HepG2 (cell line): ENCODE results near the gene RYR2. TPM values are rescaled to one million over a fixed set of nuclear protein-coding genes. Genes with fewer than 3 reads are reported as not detected.

Experiments
- ATAC-seq: fragments of 200-7000 bp; cut with Tn5 transposase; 3 replicates; pipeline ENCODE4 v1.9.1; 2020; ENCODE audit warnings: mild to moderate bottlenecking, moderate library complexity
- BruUV-seq: library from RNA; stranded (reverse); fragments of 400-500 nt; replicated peaks from 2 replicates; lab custom pipeline; 2021; lab: Mats Ljungman, UMichigan
- CTCF ChIA-PET: fragments of 300-600 bp; formaldehyde crosslinking; extraction: SDS; loops from one replicate; lab custom pipeline; 2021; ENCODE audit warnings: low total read pairs, inconsistent platforms, low intra/inter-chr PET ratio; lab: Yijun Ruan, JAX
- POLR2A ChIA-PET: fragments of 350-600 bp; sonication (Branson Sonifier 250); formaldehyde crosslinking; loops from one replicate; lab custom pipeline; 2020; ENCODE audit warnings: antibody characterized with exemption, inconsistent platforms; lab: Yijun Ruan, JAX
- DNase-seq: peaks from one replicate; pipeline ENCODE4 v3.0.0-alpha.2; 2015; ENCODE audit warnings: low spot score
- FAIRE-seq: peaks from 3 replicates; lab custom pipeline; 2011; peaks lifted over from hg19 to GRCh38; lab: Jason Lieb, UNC
- H2AFZ ChIP-seq: one replicate; pipeline ENCODE4 v1.6.1; 2011; ENCODE audit warnings: low read length, inconsistent platforms
- H3K27ac ChIP-seq: fragments of 300-600 bp; 3 replicates; pipeline ENCODE4 v1.8.0; 2011; ENCODE audit warnings: mixed run types, mild to moderate bottlenecking, mixed read lengths, low read length, inconsistent platforms; ENCODE audit not compliant: insufficient read depth; ENCODE audit errors: extremely low read length
- H3K27me3 ChIP-seq, 2 experiments: fragments of 200-600 bp in 1 of 2; 2 replicates in 1 of 2; 3 replicates in 1 of 2; pipeline versions ENCODE4 v1.6.0 to v1.8.0; 2011; ENCODE audit warnings: low read length in 2 of 2, mild to moderate bottlenecking in 2 of 2, moderate library complexity in 2 of 2, inconsistent platforms in 1 of 2; ENCODE audit not compliant: insufficient read depth in 2 of 2, control insufficient read depth in 1 of 2
- H3K36me3 ChIP-seq, 2 experiments: fragments of 200-600 bp in 1 of 2; replicated peaks in 1 of 2; 2 replicates in 1 of 2; 3 replicates in 1 of 2; pipeline versions ENCODE4 v1.5.1 to v1.8.0; 2011; ENCODE audit warnings: low read length in 2 of 2, inconsistent platforms in 1 of 2; ENCODE audit not compliant: insufficient read depth in 2 of 2, control insufficient read depth in 1 of 2
- H3K4me1 ChIP-seq: 2 replicates; pipeline ENCODE4 v1.5.1; 2012; ENCODE audit warnings: low read length, inconsistent platforms; ENCODE audit not compliant: insufficient read depth
- H3K4me2 ChIP-seq: 2 replicates; pipeline ENCODE4 v1.6.0; 2011; ENCODE audit warnings: low read depth, low read length, inconsistent platforms
- H3K4me3 ChIP-seq, 3 experiments: fragments of 200-600 bp in 1 of 3; sonication (generic), shearing (Covaris generic) in 1 of 3; replicated peaks in 1 of 3; 2 replicates each; pipeline ENCODE4 v1.5.1; 2011 to 2016; ENCODE audit warnings: low read length in 3 of 3, inconsistent platforms in 2 of 3, low read depth in 2 of 3, mild to moderate bottlenecking in 2 of 3, control low read depth in 1 of 3, mixed read lengths in 1 of 3; ENCODE audit not compliant: insufficient read depth in 1 of 3
- H3K79me2 ChIP-seq: one replicate; pipeline ENCODE4 v1.6.1; 2011; ENCODE audit warnings: low read length, inconsistent platforms; ENCODE audit not compliant: insufficient read depth
- H3K9ac ChIP-seq: 2 replicates; pipeline ENCODE4 v1.6.0; 2011; ENCODE audit warnings: mild to moderate bottlenecking, low read depth, low read length, inconsistent platforms; ENCODE audit not compliant: insufficient read depth
- H3K9me3 ChIP-seq: 2 replicates; pipeline ENCODE4 v1.5.1; 2012; ENCODE audit warnings: mild to moderate bottlenecking, low read length
- H4K20me1 ChIP-seq: 2 replicates; pipeline ENCODE4 v1.6.0; 2011; ENCODE audit warnings: inconsistent platforms, mild to moderate bottlenecking, low read length, moderate library complexity; ENCODE audit not compliant: insufficient read depth
- ZNF121 ChIP-seq: sonication (generic); formaldehyde crosslinking; IDR thresholded peaks from 2 replicates; pipeline ENCODE4 v1.5.0; 2020; ENCODE audit warnings: mild to moderate bottlenecking, missing genetic modification reagents
- ZNF331 ChIP-seq: sonication (generic); formaldehyde crosslinking; IDR thresholded peaks from 2 replicates; pipeline ENCODE4 v1.4.0; 2020; ENCODE audit warnings: missing genetic modification reagents
- WGBS: methylation state at CpG from one replicate; pipeline ENCODE4 v1.1.6; 2017; ENCODE audit warnings: low lambda C conversion rate; 5-methylcytosine and 5-hydroxymethylcytosine counted together
- in situ Hi-C: cut with HindIII; loops from 2 replicates; pipeline ENCODE4 v1.10.0; 2017; ENCODE audit warnings: low pct_unique_long_range_greater_than_20kb; ENCODE audit not compliant: extremely low pct_ligation_motif_present
- intact Hi-C: fragments of 100-400 bp; cut with micrococcal nuclease; formaldehyde crosslinking; loops from one replicate; pipeline ENCODE4 v1.10.0; 2022; ENCODE audit not compliant: unreplicated experiment
- polyA plus RNA-seq, 8 experiments: library from polyadenylated mRNA; depleted of rRNA in 3 of 8; stranded (reverse) in 7 of 8; unstranded in 1 of 8; fragments of >200 nt; fragmentation: Illumina TruSeq in 4 of 8; extraction: Trizol in 4 of 8; gene quantifications; 2 replicates each; pipeline versions ENCODE4 v1.2.1 to v1.2.3, GENCODE V29; 2011 to 2016; ENCODE audit warnings: low read depth in 4 of 8, missing spikeins in 1 of 8, mixed read lengths in 1 of 8; ENCODE audit not compliant: insufficient read depth in 1 of 8
- total RNA-seq, 5 experiments: library from RNA; depleted of rRNA; stranded (reverse); fragments of >200 nt; fragmentation: Illumina TruSeq; extraction: Trizol; gene quantifications; 2 replicates each; pipeline ENCODE4 v1.2.3, GENCODE V29; 2016; ENCODE audit warnings: low read depth in 1 of 5
- TF ChIP-seq, protein P1 (sequence below), 2 experiments: fragments of 450-650 bp in 1 of 2; sonication (generic) in 1 of 2; formaldehyde crosslinking in 1 of 2; IDR thresholded peaks; 2 replicates each; pipeline versions ENCODE4 v1.6.1 to v1.8.0; 2016 to 2022; ENCODE audit warnings: antibody characterized with exemption in 1 of 2, mild to moderate bottlenecking in 1 of 2, missing genetic modification reagents in 1 of 2

The RYR2 gene
- total and polyA plus RNA-seq, 2 of the 13 experiments (the other 11 are each of a cell fraction or from before 2014, with no cell fraction given), result not detected

GRCh38 chr1:237358555-237358954, 316.6 kb downstream of the RYR2 start (continued):
- TF ChIP-seq, protein P1, sequence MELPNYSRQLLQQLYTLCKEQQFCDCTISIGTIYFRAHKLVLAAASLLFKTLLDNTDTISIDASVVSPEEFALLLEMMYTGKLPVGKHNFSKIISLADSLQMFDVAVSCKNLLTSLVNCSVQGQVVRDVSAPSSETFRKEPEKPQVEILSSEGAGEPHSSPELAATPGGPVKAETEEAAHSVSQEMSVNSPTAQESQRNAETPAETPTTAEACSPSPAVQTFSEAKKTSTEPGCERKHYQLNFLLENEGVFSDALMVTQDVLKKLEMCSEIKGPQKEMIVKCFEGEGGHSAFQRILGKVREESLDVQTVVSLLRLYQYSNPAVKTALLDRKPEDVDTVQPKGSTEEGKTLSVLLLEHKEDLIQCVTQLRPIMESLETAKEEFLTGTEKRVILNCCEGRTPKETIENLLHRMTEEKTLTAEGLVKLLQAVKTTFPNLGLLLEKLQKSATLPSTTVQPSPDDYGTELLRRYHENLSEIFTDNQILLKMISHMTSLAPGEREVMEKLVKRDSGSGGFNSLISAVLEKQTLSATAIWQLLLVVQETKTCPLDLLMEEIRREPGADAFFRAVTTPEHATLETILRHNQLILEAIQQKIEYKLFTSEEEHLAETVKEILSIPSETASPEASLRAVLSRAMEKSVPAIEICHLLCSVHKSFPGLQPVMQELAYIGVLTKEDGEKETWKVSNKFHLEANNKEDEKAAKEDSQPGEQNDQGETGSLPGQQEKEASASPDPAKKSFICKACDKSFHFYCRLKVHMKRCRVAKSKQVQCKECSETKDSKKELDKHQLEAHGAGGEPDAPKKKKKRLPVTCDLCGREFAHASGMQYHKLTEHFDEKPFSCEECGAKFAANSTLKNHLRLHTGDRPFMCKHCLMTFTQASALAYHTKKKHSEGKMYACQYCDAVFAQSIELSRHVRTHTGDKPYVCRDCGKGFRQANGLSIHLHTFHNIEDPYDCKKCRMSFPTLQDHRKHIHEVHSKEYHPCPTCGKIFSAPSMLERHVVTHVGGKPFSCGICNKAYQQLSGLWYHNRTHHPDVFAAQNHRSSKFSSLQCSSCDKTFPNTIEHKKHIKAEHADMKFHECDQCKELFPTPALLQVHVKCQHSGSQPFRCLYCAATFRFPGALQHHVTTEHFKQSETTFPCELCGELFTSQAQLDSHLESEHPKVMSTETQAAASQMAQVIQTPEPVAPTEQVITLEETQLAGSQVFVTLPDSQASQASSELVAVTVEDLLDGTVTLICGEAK (IDR thresholded peaks at IDR 0.05), result no peak
- TF ChIP-seq, protein P1 (CRISPR knock-in tag; IDR thresholded peaks at IDR 0.05), result no peak

DNA sequence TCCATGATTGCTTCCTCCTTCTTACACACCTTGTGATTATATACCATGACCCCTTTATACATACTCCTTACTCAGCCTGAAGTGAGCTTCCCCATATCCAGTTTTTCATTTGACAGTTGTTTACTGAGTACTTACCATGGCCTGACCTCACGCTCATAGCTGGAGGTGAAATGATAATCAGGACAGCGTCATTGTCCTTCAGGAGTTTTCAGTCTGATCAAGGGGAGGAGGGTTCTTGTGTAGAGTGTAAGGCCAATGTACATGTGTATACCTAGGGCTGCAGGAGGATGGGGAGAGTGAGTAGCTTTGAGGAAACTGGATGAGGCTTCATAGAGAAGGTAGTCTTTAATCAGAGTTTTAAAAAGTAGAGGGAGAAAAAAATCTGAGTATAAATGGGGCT, 325.8 kb downstream of the RYR2 start:
- Histone ChIP-seq H4K20me1 (no peaks in the 10 kb centered on the region), H3K4me1 (no peaks in the 10 kb centered on the region), H3K4me3 (no peak overlapping the region), H3K9me3 (no peaks in the 10 kb centered on the region), H3K79me2 (no peaks in the 10 kb centered on the region), H3K36me3 (no peaks in the 10 kb centered on the region), H3K4me2 (no peak overlapping the region), H2AFZ (no peak overlapping the region), H3K27me3 (no peaks in the 10 kb centered on the region), H3K9ac (no peak overlapping the region), H3K27ac (no peak overlapping the region)
- in situ Hi-C loops, result no loop called here
- DNase-seq (no peak), FAIRE-seq (no peak), ATAC-seq (no peak)
- BruUV-seq, result no TSS peak
- POLR2A ChIA-PET, result no interaction called here
- CTCF ChIA-PET, result no interaction called here
- 0% methylated on average over 2 of the region's 2 CpGs for WGBS
- intact Hi-C loops, result no loop called here
- TF ChIP-seq ZNF331 (CRISPR knock-in tag), result no peak
- TF ChIP-seq, protein P1 (IDR thresholded peaks at IDR 0.05), result no peak
- TF ChIP-seq, protein P1 (CRISPR knock-in tag; IDR thresholded peaks at IDR 0.05), result no peak
- TF ChIP-seq ZNF121, result no peak
